AML-193 (cell line): ENCODE measurements around the gene DCTN5.

Experiments
- DNase-seq, 2 experiments: peaks; one replicate each; lab custom pipeline; 2025; lab: John Stamatoyannopoulos, UW

DCTN5 gene

DNA sequence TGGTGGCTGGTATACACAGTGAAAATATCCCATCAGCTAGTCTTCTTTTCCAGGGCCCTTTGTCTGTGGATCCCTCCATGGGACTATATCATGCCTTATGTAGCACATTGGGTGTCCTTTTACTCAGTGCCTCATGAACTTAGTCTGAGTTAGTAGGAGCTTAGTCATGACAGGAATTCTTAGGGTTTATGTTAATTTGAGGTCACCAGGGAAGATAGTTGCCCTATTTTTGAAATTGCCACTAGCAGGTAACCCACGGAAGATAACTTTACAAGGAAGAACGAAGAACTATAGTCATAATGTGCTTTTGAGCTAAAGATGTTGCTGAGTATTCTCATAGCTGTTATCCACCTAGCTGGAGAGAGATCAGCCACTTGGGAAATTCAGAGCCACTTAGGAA, 22.7 kb downstream of the DCTN5 start:
- DNase-seq = no peak

DNA sequence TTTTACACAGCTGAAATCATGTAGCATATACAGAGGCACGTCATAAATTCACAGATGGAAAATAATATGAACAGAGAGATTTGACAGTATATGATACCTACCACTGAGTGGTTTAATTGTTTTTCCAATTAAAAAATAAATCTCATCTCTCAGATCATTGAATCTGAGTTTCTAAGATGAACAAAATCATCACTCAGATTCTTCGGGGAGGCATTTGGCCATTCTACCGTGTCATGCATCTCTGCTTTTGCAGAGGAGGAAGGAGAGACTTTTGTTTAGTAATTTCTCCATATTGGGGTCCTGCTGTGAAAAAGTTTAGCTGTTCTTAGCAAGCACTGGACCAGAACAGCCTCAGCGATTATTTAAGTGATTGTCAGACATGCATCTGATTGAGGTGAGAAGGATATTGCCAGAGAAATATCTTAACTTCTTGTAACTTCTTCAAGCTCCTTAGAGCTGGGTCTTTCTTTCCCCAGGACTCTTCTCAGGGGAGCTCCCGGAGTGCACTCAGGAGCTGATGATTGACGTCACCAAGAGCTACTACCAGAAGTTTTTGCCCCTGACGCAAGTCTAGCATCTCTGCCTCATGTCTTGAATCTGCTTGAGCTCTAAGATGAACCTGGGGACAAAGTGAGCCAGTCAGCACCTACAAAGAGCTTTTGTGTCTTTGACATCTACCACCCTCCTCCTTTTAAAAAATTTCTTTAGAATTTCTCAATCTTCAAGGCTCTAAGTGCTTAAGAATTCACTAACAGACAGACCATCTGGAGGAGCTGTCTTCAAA, 25.5 kb downstream of the DCTN5 start:
- no peak for DNase-seq

DNA sequence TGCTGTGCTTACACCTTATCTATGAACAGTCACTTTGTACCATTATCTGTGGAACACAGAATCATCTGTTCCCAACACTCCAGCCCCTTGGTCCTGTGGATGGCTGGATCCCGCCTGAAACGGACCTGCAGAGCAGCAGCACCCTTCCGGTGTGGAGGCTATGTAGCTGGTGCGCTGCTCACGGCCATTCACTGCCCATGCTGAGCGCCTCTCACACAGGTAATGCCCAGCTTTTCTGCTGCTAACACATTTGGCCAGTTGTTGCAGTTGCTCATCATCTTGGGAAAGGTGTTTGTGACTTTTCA, 26.0 kb downstream of the DCTN5 start:
- no peak for DNase-seq

DNA sequence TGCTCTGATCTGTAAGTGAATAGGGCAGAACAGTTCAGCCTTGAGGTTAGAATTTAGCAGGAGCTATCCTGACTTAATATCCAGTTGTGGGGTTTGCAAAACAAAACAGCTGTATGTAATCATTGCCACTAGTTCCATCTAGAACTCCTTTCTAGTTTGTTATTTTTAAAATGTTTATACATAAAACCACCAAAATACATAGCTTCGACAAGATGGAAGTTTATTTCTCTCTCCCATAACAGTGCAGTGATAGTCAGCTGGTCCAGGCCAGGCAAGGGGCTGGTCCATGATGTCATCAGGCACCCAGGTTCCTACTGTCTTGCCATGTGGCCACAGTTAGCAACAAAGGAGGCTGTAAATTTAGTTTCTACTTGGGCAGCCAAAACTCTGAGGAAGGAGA, 27.0 kb downstream of the DCTN5 start:
- DNase-seq = no peak

DNA sequence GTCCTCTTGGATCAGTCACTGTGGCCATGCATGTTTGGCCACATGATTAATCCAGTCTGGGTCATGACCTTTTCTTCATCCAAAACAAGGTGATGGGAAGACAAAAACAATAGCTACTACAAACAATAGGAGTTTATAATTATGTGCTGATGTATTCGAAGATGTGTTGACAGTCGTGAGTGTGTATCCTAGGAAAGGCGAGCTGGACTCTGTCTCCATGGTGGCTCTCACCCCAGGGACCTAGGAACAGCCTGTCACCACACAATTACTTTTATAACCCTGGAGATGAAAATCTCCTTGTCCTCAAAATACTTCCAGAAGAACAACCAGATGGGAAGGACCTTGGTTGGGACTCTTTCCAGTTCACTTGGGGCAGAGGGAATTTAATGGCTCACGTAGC, 27.6 kb downstream of the DCTN5 start:
- DNase-seq = no peak

DNA sequence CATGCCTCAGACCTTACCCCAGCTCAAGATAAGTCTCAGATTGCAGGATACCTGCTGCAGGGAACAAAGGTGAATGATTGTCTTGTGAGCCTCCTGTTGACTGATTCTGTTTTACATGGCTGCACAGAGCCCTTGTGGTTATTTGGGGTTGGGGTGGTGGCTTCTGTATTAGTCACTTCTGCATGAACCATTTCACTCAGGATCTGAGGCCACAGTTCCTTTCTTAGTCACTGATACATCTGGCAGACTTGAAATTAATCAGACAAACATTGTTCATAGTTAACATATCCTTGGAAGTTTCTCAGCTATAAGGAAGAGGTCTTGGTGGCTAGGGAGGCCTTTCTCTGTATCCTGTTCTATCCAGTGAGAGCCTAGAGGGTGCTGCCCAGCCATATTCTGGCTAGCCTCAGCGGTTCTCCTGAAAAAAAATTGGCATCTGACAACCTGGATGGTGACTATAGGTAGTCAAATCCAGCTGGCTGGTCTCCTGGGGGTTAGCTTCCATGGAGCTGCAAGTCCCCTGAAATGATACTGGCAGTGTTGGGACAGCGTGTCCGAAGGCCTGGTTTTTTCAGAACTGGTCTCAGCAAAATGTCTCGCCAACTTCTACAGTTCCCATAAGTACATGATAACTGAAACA, 29.0 kb downstream of the DCTN5 start:
- no peak for DNase-seq

DNA sequence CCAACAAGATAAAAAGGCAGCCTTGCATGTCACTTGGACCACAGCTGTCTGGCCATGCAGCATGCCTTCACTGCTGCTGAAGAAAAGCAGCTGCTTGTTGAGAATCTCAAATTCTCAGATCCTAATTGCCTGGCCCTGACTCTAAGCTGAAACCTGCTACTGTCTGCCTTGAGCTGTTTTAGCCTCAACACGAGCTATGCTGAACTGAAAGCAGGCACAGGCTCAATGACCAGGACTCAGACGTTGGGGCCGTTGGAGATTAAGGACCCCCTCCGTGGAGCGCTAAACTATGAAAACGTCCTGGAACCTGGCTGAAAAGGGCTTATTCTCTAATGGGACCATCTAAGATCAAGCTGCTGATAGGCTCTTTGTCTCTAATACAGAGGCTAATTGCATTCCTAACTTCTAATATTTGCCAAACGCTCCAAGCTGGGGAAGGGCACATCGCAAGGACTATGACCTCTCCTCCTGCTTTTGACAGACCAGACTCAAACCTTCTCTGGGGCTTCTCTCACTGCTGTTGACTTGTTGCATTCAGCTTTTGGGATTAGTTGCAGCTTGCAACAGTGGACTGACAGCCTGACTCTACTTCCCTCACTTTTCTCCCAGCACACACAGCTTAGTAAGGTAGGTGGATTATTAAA, 32.8 kb downstream of the DCTN5 start:
- DNase-seq = no peak

DNA sequence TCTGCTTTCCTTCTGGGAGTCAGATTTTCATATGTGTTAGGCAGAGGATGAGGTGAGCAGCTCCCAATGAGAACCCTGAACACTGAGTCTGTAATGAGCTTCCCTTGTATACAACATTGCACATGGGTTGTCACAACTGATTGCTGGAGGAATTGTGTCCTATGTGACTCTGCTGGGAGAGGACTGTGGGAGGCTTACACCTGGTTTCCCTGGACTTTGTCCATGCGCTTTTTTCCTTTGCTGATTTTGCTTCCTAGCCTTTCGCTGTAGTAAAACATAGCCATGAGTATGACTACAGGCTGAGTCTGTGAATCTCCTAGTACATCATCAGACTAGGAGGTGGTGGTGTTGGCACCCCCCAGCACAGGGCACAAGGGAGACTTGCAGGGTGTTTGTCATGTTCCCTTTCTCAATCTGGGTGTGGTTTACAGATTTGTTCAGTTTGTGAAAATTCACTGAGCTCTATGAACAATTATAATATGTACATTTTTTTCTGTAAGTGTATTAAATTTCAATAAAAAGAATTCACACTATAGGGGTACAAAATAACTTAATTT, 35.7 kb downstream of the DCTN5 start:
- DNase-seq = no peak

DNA sequence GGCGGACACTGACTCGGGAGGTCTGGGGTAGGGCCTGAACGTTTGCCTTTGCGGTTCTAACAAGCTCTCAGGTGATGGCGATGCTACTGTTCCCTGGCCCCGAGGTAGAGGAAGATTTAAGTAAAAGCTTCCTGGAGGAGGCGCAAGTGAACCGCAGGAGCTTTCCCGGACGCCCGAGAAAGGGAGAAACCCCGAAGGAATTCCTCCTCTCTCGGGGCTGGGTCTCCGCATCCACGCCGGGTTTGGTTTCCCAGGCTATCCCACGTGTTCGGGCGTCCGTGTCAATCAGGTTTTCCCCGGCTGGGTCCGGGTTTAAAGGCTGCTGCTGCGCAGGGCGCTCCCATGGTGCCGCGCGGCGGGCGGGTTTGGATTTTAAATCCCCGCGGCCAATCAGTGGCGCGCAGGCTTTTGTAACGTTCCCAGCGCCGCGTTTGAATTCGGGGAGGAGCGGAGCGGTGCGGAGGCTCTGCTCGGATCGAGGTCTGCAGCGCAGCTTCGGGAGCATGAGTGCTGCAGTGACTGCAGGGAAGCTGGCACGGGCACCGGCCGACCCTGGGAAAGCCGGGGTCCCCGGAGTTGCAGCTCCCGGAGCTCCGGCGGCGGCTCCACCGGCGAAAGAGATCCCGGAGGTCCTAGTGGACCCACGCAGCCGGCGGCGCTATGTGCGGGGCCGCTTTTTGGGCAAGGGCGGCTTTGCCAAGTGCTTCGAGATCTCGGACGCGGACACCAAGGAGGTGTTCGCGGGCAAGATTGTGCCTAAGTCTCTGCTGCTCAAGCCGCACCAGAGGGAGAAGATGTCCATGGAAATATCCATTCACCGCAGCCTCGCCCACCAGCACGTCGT, 37.4 kb downstream of the DCTN5 start, which contains the start of gene PLK1:
Gene PLK1 (plus strand): TSS at position 460 of the 844 bp plus-strand sequence. CDS start 44 bp downstream, at position 504.
- peak; percentile 83 to 88 for DNase-seq

DNA sequence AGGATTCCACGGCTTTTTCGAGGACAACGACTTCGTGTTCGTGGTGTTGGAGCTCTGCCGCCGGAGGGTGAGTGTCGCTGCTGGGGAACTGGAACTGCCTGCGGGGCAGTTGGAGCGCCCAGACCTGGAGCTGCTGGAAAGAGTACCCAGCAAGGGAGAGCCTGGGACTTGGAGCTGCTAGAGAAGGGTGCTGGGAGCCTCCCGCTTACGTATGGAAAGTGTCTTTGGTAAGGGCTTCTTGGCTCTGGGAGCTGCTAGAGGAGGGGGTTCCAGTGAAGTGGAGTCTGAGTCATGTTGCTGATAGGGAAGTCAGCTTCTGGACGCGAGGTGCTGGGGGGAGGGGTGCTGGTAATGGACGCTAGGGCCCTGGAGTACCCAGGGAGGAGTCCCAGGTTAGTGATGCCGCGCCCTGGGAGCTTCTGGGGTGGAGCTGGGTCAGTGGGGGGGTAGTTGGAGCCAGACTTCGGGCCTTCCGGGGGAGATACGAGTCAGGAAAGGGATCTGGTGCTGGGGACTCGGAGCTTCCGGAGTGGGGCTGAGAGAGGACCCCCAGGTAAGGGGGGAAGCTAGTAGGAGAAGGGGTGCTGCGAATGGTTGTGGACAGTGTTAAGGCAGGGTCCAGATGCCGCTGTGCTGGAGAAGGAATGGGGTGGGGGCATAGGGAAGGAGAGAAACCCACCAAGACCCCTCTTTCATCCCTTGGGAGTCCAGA, 38.2 kb downstream of the DCTN5 start:
- peak; percentile 45 to 61 for DNase-seq

DNA sequence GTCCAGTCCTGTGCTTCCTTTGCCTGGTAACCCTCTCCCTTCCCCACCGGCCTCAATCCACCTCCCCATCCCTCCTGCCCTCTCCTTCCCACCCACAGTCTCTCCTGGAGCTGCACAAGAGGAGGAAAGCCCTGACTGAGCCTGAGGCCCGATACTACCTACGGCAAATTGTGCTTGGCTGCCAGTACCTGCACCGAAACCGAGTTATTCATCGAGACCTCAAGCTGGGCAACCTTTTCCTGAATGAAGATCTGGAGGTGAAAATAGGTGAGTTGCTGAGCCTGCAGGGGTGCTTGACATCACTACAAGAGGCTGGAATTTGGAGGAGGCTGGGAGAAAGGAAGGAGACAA, 38.7 kb downstream of the DCTN5 start:
- DNase-seq = no peak

DNA sequence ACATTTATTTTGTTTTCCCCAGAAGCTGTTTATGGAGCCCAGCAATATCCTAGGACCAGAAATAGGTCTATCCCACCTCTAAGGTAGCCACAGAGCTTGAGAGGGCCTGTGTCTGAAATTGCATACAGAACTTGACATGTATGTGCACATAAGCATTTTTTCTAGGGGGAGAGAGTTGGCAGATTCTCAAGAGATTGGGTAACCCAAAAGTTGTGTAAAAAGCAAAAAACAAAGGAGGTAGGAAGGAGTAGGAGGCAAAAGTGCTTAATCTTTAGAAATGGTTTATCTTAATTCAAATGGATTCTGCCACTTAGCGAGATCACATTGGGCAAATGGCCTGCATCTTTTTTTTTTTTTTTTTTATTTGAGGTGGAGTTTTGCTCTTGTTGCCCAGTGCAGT, 40.9 kb downstream of the DCTN5 start:
- peak; percentile 48 to 61 for DNase-seq

DNA sequence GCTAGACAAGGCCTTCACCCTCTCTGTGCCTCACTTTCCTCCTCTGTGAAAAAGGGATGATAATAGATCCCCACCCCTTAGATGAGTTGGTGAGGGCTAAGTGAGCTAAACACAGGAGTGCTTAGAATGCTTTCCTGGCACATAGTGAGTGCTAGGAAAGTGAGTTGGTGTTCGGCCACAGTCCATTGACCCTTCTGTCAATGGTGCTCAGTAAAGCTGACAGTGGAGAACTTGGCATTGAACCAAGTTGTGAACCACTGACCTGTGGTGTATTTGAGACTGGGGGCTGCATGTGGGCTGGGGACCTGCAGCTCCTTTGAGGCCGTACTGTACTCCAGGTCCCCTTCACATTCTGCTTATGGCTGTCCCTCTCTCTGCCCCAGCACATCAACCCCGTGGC, 42.2 kb downstream of the DCTN5 start:
- no peak for DNase-seq

DNA sequence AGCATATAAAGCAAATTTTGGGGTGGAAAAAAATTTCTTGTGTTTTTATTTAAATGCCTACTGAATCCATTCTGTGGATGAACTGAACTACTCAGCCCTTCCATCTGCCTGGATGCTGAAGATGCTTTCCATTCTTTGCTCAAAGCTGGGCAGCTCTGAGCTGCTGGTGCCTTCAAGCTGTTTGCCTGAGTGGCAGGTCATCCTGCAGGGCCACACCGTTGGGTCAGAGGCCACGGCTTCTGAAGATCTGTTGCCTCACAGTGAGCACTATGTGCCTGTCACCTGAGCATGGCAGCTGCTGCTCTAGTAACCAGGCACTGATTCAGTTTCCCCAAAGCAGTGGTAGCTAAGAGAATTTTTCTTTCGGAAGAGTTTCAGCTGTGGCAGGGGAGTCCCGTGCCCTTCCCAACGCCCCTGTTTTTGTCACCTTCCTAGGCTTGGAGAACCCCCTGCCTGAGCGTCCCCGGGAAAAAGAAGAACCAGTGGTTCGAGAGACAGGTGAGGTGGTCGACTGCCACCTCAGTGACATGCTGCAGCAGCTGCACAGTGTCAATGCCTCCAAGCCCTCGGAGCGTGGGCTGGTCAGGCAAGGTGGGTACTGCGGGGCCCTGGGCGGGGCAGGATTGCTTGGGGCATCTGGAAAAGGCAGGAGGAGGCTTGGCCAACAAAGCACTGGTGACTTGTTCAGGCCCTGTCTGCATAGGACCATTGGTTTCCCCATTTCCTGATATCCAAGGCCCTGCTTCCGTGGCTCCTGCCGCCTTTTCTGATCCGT, 46.0 kb downstream of the DCTN5 start:
- DNase-seq = no peak

DNA sequence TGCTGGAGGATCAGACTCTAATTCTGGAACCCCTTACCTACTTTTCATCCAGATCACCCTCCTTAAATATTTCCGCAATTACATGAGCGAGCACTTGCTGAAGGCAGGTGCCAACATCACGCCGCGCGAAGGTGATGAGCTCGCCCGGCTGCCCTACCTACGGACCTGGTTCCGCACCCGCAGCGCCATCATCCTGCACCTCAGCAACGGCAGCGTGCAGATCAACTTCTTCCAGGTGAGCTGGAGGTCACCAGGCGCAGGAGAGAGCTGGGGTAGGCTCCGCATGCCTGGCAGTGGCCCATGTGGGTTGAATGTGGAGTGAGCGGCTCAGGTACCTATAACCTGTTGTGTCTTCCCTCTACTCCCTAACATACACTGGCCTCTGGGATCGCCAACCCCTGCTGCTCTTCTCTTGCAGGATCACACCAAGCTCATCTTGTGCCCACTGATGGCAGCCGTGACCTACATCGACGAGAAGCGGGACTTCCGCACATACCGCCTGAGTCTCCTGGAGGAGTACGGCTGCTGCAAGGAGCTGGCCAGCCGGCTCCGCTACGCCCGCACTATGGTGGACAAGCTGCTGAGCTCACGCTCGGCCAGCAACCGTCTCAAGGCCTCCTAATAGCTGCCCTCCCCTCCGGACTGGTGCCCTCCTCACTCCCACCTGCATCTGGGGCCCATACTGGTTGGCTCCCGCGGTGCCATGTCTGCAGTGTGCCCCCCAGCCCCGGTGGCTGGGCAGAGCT, 48.3 kb downstream of the DCTN5 start:
- no peak for DNase-seq

DNA sequence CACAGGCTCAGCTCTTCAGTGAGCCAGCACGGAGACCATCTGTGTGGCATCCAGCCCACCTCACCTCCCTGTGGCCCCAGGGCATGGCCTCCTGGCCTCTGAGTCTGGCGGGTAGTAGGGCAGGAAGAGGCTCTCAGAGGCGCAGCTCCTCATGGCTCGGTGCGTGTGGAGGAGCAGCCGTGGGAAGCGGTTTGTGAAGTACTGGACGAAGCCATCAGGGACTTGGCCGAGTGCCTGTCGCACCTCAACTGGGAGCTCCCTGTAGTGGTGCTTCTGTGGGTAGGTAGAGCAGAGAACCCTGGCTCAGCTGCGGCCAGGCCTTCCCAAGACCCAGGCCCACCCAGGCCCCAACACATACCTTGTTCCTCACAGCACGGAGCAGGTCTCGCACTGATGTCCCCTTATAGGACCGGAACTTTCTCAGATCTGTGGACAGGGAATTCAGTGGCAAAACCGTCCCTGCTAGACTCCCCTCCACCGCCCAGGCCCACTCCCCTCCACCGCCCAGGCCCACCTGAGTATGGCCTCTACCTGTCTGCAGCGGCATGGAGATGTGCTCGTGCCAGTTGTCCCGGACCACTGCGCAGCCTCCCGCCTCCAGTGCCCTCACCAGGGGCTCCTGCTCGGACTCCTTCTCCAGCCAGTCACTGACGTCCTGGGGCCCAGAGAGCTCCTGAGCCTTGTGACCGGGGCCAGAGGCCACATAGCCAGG, 49.7 kb downstream of the DCTN5 start:
- DNase-seq = no peak

DNA sequence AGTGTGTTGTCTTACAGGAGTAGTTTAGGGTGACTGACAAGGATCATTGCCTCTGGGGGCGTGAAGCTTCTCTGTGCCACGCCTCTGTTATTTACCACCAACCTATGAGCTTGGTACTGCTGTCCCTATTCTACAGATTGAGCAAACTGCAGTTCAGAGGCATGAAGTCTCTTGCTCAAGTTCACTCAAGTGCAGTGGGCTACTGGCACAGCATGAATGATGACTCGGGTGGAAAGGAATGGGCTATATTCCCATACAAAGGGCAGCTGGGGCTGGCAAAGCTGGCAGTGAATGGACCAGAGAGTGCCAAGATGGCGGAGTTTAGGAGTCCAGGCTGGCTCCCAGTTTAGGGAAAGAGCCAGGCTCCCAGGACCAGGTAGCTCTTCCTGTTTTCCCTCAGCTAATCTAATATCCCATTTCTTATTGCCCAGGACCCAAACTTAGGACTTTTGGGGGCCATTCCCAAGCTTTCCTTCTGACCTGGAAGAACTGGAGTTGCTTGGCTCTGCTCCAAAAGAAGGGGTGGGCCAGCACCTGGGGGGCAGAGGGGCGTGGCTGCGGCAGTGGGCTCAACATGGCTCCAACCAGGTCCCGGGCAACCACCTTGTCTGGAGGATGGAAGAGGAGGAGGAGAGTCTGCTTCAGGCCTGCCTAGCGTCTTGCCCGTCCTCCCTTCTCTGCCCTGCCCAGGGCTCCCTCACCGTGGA, 50.4 kb downstream of the DCTN5 start:
- DNase-seq = no peak

DNA sequence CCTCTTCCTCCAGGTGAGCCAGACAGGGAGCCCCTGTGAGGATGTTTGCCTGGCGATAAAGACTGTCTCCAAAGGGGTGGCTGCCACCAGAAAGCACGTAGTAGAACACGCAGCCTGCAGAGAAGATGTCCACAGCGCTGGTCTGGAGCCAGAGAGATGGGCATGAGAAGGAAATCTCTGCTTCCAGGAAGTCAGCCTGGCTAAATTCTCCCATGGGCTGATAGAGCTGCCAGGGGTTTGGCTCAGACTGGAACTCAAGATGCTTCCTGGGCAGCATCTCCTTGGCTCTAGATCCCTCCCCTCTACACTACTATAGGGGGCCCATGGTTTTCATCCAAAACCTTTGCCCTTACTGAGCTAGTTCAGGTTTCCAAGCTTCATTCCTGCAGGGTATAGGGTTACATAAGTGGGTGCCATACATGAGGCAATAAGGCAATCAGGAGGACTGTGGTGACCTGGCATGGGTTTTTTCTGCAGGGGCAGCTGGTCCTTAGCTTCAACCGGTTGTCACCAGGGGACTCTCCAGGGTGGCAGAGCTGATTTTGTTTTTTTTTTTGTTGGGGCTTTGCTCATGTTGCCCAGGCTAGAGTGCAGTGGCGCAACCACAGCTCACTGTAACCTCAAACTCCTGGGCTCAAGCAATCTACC, 51.0 kb downstream of the DCTN5 start:
- DNase-seq = no peak
